Ovary (tissue), 9 donors: ENCODE data around the gene AQP12A. TPM values are rescaled to one million over a fixed set of nuclear protein-coding genes. Genes with fewer than 3 reads are reported as not detected.
"Not testable (repeated sequence)": the region's sequence is repeated elsewhere in the genome, so short reads cannot be mapped to it uniquely, and the experiment has no call there.

Experiments
- DNase-seq, 5 donors: peaks; one replicate each; pipeline ENCODE4 v3.0.0-alpha.2; 2019 to 2020
- H3K27ac ChIP-seq, 2 donors: fragments of 200-600 bp; one replicate each; pipeline versions ENCODE4 v1.5.1 to v1.8.0; 2019 to 2022
- H3K27me3 ChIP-seq: fragments of 200-600 bp; one replicate; pipeline ENCODE4 v1.8.0; 2022
- H3K36me3 ChIP-seq: fragments of 200-600 bp; sonication (generic); one replicate; pipeline ENCODE4 v1.5.1; 2019
- H3K4me1 ChIP-seq: one replicate; pipeline ENCODE4 v1.8.1; 2013; ENCODE audit warnings: mild to moderate bottlenecking, moderate library complexity; ENCODE audit not compliant: insufficient read depth
- H3K4me3 ChIP-seq: fragments of 200-600 bp; sonication (generic); one replicate; pipeline ENCODE4 v1.5.1; 2017
- H3K9me3 ChIP-seq, 2 donors: fragments of 200-600 bp in 1 of 2; sonication (generic) in 1 of 2; one replicate each; pipeline versions ENCODE4 v1.5.1 to v1.8.1; 2013 to 2019; ENCODE audit warnings: mild to moderate bottlenecking in 1 of 2, moderate library complexity in 1 of 2
- CTCF ChIP-seq, 3 donors: fragments of 450-650 bp in 2 of 3; fragments of 200-600 bp in 1 of 3; IDR thresholded peaks; one replicate each; pipeline versions ENCODE4 v1.5.1 to v1.8.0; 2016 to 2022; ENCODE audit warnings: antibody characterized with exemption in 3 of 3, mild to moderate bottlenecking in 1 of 3
- EP300 ChIP-seq: sonication (generic); formaldehyde crosslinking; IDR thresholded peaks from one replicate; pipeline ENCODE4 v1.6.1; 2017; ENCODE audit warnings: antibody characterized with exemption
- POLR2A ChIP-seq: fragments of 450-650 bp; IDR thresholded peaks from one replicate; pipeline ENCODE4 v1.6.1; 2017; ENCODE audit warnings: antibody characterized with exemption, mild to moderate bottlenecking, moderate library complexity
- WGBS, 3 donors: extraction: QIAGEN DNeasy Blood & Tissue Kit in 1 of 3; methylation state at CpG; one replicate each; pipeline versions ENCODE4 v1.1.5 to v1.1.7; 2013 to 2017; 5-methylcytosine and 5-hydroxymethylcytosine counted together
- intact Hi-C, 4 donors: fragments of 100-400 bp; cut with DNase I; formaldehyde crosslinking; loops; one replicate each; pipeline versions ENCODE4 v1.11.0 to v1.15.1; 2022 to 2023
- polyA plus RNA-seq, 2 donors: library from polyadenylated mRNA; stranded (reverse); fragments of 200-250 nt in 1 of 2; fragments of 350-450 nt in 1 of 2; fragmentation: Illumina TruSeq in 1 of 2; extraction: RNeasy Lipid Tissue Mini Kit (QIAGEN cat#74804) in 1 of 2; gene quantifications; one replicate each; pipeline ENCODE4 v1.2.3, GENCODE V29; 2013 to 2014
- total RNA-seq, 7 donors: library from RNA; depleted of rRNA in 2 of 7; stranded (reverse); fragments of >200 nt in 2 of 7; fragmentation: NEBNext Ultra II Directional in 3 of 7; extraction: Animal tissue kit (Norgen Biotek cat#: 25700) in 3 of 7; gene quantifications; one replicate each; pipeline versions ENCODE4 v1.1.0 to v1.2.4, GENCODE V29; 2016 to 2023
- donor health status: DM: no; HTN: no; CAD: no; lungs with moderate emphysema.
- donor health status: DM: no; HTN: no; CAD: no.
- donor health status: Bipolar disorder and iron deficiency.
- donor health status: DM: yes; HTN: yes; CAD: no.
- donor health status: DM: no; HTN: no; CAD: no.
- donor health status: DM: yes; HTN: yes; CAD: no.

Gene AQP12A
- total and polyA plus RNA-seq, 9 donors = not detected

- Histone ChIP-seq H3K4me3 (no peak overlapping the region), H3K4me1 (no peaks in the 10 kb centered on the region), H3K9me3 (peaks cover 0 to 6% of the 10 kb centered on the region in 2 donors), H3K36me3 (no peaks in the 10 kb centered on the region), H3K27me3 (no peaks in the 10 kb centered on the region), H3K27ac (no peak overlapping the region)
- intact Hi-C loops = no loop called here
- DNase-seq = no peak
- 58 to 76% (median 70%) methylated on average over 10 of the region's 10 CpGs for WGBS, 3 donors
- TF ChIP-seq CTCF (IDR thresholded peaks at IDR 0.05) (no peak), EP300 (no peak), POLR2A (no peak)
Observed at GRCh38 chr2:240655931-240656886, 35.5 kb upstream of the AQP12A start.

GRCh38 chr2:240659883-240660282 lies 31.8 kb upstream of the AQP12A start:
- WGBS, 3 donors = 81 to 92% (median 89%) methylated on average over 7 of the region's 7 CpGs
- H3K4me1 ChIP-seq, intact Hi-C loops, DNase-seq, H3K4me3 ChIP-seq, H3K9me3 ChIP-seq, H3K27me3 ChIP-seq, H3K36me3 ChIP-seq, H3K27ac ChIP-seq: not testable (repeated sequence)

GRCh38 chr2:240662681-240663080 lies 29.0 kb upstream of the AQP12A start:
- Histone ChIP-seq H3K36me3 (no peaks in the 10 kb centered on the region), H3K27me3 (no peaks in the 10 kb centered on the region), H3K4me1 (no peaks in the 10 kb centered on the region), H3K9me3 (peaks cover 0 to 4% of the 10 kb centered on the region in 2 donors), H3K27ac (no peak overlapping the region), H3K4me3 (no peak overlapping the region)
- no peak for DNase-seq
- intact Hi-C loops = no loop called here
- TF ChIP-seq EP300 (no peak), CTCF (IDR thresholded peaks at IDR 0.05) (no peak), POLR2A (no peak)
- 76 to 86% (median 80%) methylated on average over 3 of the region's 3 CpGs for WGBS, 3 donors

GRCh38 chr2:240663546-240664190 lies 28.0 kb upstream of the AQP12A start:
- WGBS, 3 donors = 54 to 74% (median 73%) methylated on average over 6 of the region's 6 CpGs

More at GRCh38 chr2:240663546-240664190, 28.0 kb upstream of the AQP12A start:
- Histone ChIP-seq H3K9me3 (peaks cover 0 to 4% of the 10 kb centered on the region in 2 donors), H3K4me1 (no peaks in the 10 kb centered on the region), H3K27ac (no peak overlapping the region), H3K27me3 (no peaks in the 10 kb centered on the region), H3K4me3 (no peak overlapping the region), H3K36me3 (no peaks in the 10 kb centered on the region)
- no peak for DNase-seq
- TF ChIP-seq POLR2A (no peak), CTCF (IDR thresholded peaks at IDR 0.05) (no peak), EP300 (no peak)
- intact Hi-C loops = no loop called here
